ENCODE results near the gene IGSF22.
"Not testable (repeated sequence)": the region's sequence is repeated elsewhere in the genome, so short reads cannot be mapped to it uniquely, and the experiment has no call there.

GRCh38 chr11:18691467-18692140, 34.4 kb downstream of the IGSF22 start:
- not testable (repeated sequence) for TF ChIP-seq CTCF, POLR2AphosphoS5, EP300 (IDR thresholded peaks at IDR 0.05)

Measured in gastroesophageal sphincter (tissue), 3 donors.